ENCODE data around the gene MXD1. TPM values are rescaled to one million over a fixed set of nuclear protein-coding genes. Genes with fewer than 3 reads are reported as not detected.
A peak's percentile ranks its signal among the peaks of the same experiment; 100 is the strongest.

Gene MXD1
- total and polyA plus RNA-seq, 4 donors: 4.0 to 63.7 (median 38.2) TPM

- TF ChIP-seq CTCF (IDR thresholded peaks at IDR 0.05; ENCODE audit: control extremely low read depth, extremely low read depth): no peak
- Histone ChIP-seq H3K27ac (ENCODE audit: low read depth in 1 of 2, low read length in 1 of 2) (peak overlapping the region in 1 of 2 donors; percentile 21), H3K4me1 (ENCODE audit: control insufficient read depth in 5 of 5, insufficient read depth in 5 of 5, low read length in 5 of 5) (peaks cover 0 to 3% (median 0%) of the 10 kb centered on the region in 5 donors), H3K27me3 (ENCODE audit: control insufficient read depth in 3 of 3, insufficient read depth in 3 of 3, low read length in 2 of 3) (no peaks in the 10 kb centered on the region), H3K9me3 (ENCODE audit: control insufficient read depth in 4 of 4, insufficient read depth in 3 of 4, low read length in 3 of 4) (no peaks in the 10 kb centered on the region), H3K9ac (ENCODE audit: insufficient read depth in 1 of 2, low read length in 2 of 2) (no peak overlapping the region), H3K4me3 (no peak overlapping the region), H3K36me3 (ENCODE audit: control insufficient read depth in 4 of 4, insufficient read depth in 4 of 4, low read length in 4 of 4) (no peaks in the 10 kb centered on the region)
- DNase-seq (no peak), ATAC-seq (ENCODE audit: insufficient read depth, low FRiP score) (no peak)
- WGBS, 2 donors: 81 to 82% methylated on average over 4 of the region's 4 CpGs
Measured at GRCh38 chr2:69977906-69978482, 63.1 kb downstream of the MXD1 start.

GRCh38 chr2:69979902-69980807 is 65.2 kb downstream of the MXD1 start:
- peak in 2 of 3 donors; percentile 39 to 54 for DNase-seq

GRCh38 chr2:69983392-69983966 is 68.6 kb downstream of the MXD1 start:
- Histone ChIP-seq H3K27ac (ENCODE audit: low read depth in 1 of 2, low read length in 1 of 2) (no peak overlapping the region), H3K36me3 (ENCODE audit: control insufficient read depth in 4 of 4, insufficient read depth in 4 of 4, low read length in 4 of 4) (no peaks in the 10 kb centered on the region), H3K9me3 (ENCODE audit: control insufficient read depth in 4 of 4, insufficient read depth in 3 of 4, low read length in 3 of 4) (peaks cover 0 to 2% (median 0%) of the 10 kb centered on the region in 4 donors), H3K27me3 (ENCODE audit: control insufficient read depth in 3 of 3, insufficient read depth in 3 of 3, low read length in 2 of 3) (no peaks in the 10 kb centered on the region), H3K4me1 (ENCODE audit: control insufficient read depth in 5 of 5, insufficient read depth in 5 of 5, low read length in 5 of 5) (peaks cover 0 to 6% (median 0%) of the 10 kb centered on the region in 5 donors), H3K4me3 (no peak overlapping the region), H3K9ac (ENCODE audit: insufficient read depth in 1 of 2, low read length in 2 of 2) (no peak overlapping the region)
- no peak for TF ChIP-seq CTCF (IDR thresholded peaks at IDR 0.05; ENCODE audit: control extremely low read depth, extremely low read depth)
- WGBS, 2 donors: 46 to 81% methylated on average over 3 of the region's 3 CpGs
- no peak for DNase-seq
- no peak for ATAC-seq (ENCODE audit: insufficient read depth, low FRiP score)

More at GRCh38 chr2:69979902-69980807, 65.2 kb downstream of the MXD1 start:
- Histone ChIP-seq H3K27ac (ENCODE audit: low read depth in 1 of 2, low read length in 1 of 2) (no peak overlapping the region), H3K27me3 (ENCODE audit: control insufficient read depth in 3 of 3, insufficient read depth in 3 of 3, low read length in 2 of 3) (no peaks in the 10 kb centered on the region), H3K36me3 (ENCODE audit: control insufficient read depth in 4 of 4, insufficient read depth in 4 of 4, low read length in 4 of 4) (no peaks in the 10 kb centered on the region), H3K9ac (ENCODE audit: insufficient read depth in 1 of 2, low read length in 2 of 2) (no peak overlapping the region), H3K4me1 (ENCODE audit: control insufficient read depth in 5 of 5, insufficient read depth in 5 of 5, low read length in 5 of 5) (peaks cover 0 to 4% (median 0%) of the 10 kb centered on the region in 5 donors), H3K9me3 (ENCODE audit: control insufficient read depth in 4 of 4, insufficient read depth in 3 of 4, low read length in 3 of 4) (no peaks in the 10 kb centered on the region), H3K4me3 (no peak overlapping the region)
- WGBS, 2 donors: 86 to 91% methylated on average over 8 of the region's 8 CpGs
- TF ChIP-seq CTCF (IDR thresholded peaks at IDR 0.05; ENCODE audit: control extremely low read depth, extremely low read depth): no peak
- no peak for ATAC-seq (ENCODE audit: insufficient read depth, low FRiP score)
